K562 (cell line): Measurements from ENCODE around the gene LAPTM5. TPM values are rescaled to one million over a fixed set of nuclear protein-coding genes. Genes with fewer than 3 reads are reported as not detected.

ENCODE experiments used
- BCL6 ChIP-seq: fragments of 250-450 bp; sonication (Bioruptor Pico); IDR thresholded peaks from 2 replicates; pipeline ENCODE4 v1.4.0; 2020
- ELF2 ChIP-seq: fragments of 250-450 bp; sonication (Bioruptor Pico); IDR thresholded peaks from 2 replicates; pipeline ENCODE4 v1.5.0; 2021; ENCODE audit warnings: mild to moderate bottlenecking
- JUND ChIP-seq, 2 experiments: IDR thresholded peaks; 2 replicates in 1 of 2; 3 replicates in 1 of 2; pipeline ENCODE4 v1.6.1; 2011; ENCODE audit warnings: borderline replicate concordance in 2 of 2, low read depth in 2 of 2, low read length in 2 of 2, improper control_type of control experiment in 1 of 2, missing biosample characterization in 1 of 2, missing genetic modification characterization in 1 of 2, missing genetic modification reagents in 1 of 2
- MBD2 ChIP-seq: sonication (generic); IDR thresholded peaks from 2 replicates; pipeline ENCODE4 v1.6.1; 2016; ENCODE audit warnings: low read depth, borderline replicate concordance
- NR2F6 ChIP-seq: fragments of 450-650 bp; formaldehyde crosslinking; IDR thresholded peaks from 2 replicates; pipeline ENCODE4 v1.4.0; 2020; ENCODE audit warnings: mild to moderate bottlenecking
- TAF7 ChIP-seq: fragments of 450-650 bp; IDR thresholded peaks from 2 replicates; pipeline ENCODE4 v1.6.1; 2016; ENCODE audit warnings: missing genetic modification characterization, missing compliant biosample characterization
- TSC22D4 ChIP-seq: fragments of 450-650 bp; IDR thresholded peaks from 2 replicates; pipeline ENCODE4 v1.6.1; 2016; ENCODE audit warnings: missing genetic modification characterization, missing biosample characterization, control low read depth
- U2AF2 ChIP-seq: fragments of 200-400 bp; formaldehyde crosslinking; optimal IDR thresholded peaks from 2 replicates; pipeline ENCODE3; 2017; ENCODE audit warnings: low read depth, mild to moderate bottlenecking, low read length
- ZNF584 ChIP-seq: fragments of 200-800 bp; sonication (Bioruptor generic); IDR thresholded peaks from 2 replicates; pipeline ENCODE4 v1.6.1; 2016; ENCODE audit warnings: low read depth, mild to moderate bottlenecking, missing genetic modification characterization, missing compliant biosample characterization
- polyA plus RNA-seq, 8 experiments: library from polyadenylated mRNA; depleted of rRNA in 4 of 8; stranded (reverse) in 5 of 8; unstranded in 3 of 8; fragments of >200 nt; fragmentation: Nextera tagmentation in 2 of 8; fragmentation: Illumina TruSeq in 1 of 8; extraction: Ambion mirVana in 2 of 8; extraction: Trizol in 1 of 8; gene quantifications; 2 replicates each; pipeline versions ENCODE4 v1.2.1 to v1.2.3, GENCODE V29; 2011 to 2014; ENCODE audit warnings: inconsistent platforms in 1 of 8, missing spikeins in 1 of 8
- total RNA-seq, 7 experiments: library from RNA; depleted of rRNA in 6 of 7; stranded (reverse); fragments of >200 nt in 6 of 7; fragmentation: Illumina TruSeq in 2 of 7; extraction: Trizol in 2 of 7; gene quantifications; 2 replicates each; pipeline versions ENCODE4 v1.2.1 to v1.2.3, GENCODE V29; 2011 to 2021; ENCODE audit warnings: low replicate concordance in 1 of 7
- TF ChIP-seq, protein P1 (sequence below): fragments of 250-450 bp; sonication (Bioruptor Pico); IDR thresholded peaks from 2 replicates; pipeline ENCODE4 v1.4.0; 2020; ENCODE audit warnings: mild to moderate bottlenecking, moderate library complexity, borderline replicate concordance
- TF ChIP-seq, protein P2 (sequence below): fragments of 450-650 bp; formaldehyde crosslinking; IDR thresholded peaks from 2 replicates; pipeline ENCODE4 v1.4.0; 2020; ENCODE audit warnings: mild to moderate bottlenecking, moderate library complexity
- TF ChIP-seq, protein P3 (sequence below): sonication (generic); formaldehyde crosslinking; IDR thresholded peaks from 2 replicates; pipeline ENCODE4 v1.8.1; 2023; ENCODE audit warnings: mild to moderate bottlenecking, missing genetic modification reagents

Gene LAPTM5
- total and polyA plus RNA-seq, 9 of the 15 experiments (the other 6 are each of a cell fraction or from before 2014, with no cell fraction given), result 2.4 to 47.3 (median 20.3) TPM

DNA sequence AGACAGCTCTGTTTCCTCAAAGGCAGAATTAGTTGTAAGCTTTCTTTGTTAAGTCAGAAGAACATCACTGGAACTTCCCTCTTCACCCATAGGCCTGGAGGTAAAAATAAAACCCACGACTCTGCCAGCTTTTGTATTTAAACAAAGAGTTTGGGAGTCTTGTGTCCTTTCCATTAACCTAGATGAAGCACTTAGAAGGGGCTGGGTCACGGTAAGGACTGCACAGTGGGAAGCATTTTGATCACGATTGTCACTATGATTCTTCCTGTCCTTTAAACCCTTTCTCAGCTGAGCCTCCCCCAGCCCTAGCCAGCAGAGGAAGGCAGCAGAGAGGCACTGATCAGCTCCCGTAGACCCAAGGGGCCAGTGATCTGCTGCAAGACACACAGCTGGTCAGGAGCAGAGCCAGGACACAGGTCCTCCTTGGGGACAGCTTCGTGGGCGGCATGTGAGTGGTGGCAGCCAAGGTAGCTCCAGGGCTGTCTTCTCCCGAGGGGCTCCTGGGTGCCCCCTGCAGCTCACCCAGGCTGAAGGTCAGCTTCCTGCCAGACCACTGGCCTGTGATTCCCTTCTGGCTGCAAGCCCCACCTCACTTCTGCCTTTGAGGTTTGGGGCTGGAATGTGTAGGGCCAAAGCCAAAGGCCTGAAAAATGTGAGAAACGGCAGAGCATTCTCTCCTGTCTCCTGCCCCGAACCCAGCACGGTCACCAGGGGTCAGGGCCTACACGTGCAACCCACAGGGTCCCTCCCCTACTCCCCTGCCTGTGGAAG lies 4.0 kb upstream of the LAPTM5 start (continued):
- TF ChIP-seq, protein P1, sequence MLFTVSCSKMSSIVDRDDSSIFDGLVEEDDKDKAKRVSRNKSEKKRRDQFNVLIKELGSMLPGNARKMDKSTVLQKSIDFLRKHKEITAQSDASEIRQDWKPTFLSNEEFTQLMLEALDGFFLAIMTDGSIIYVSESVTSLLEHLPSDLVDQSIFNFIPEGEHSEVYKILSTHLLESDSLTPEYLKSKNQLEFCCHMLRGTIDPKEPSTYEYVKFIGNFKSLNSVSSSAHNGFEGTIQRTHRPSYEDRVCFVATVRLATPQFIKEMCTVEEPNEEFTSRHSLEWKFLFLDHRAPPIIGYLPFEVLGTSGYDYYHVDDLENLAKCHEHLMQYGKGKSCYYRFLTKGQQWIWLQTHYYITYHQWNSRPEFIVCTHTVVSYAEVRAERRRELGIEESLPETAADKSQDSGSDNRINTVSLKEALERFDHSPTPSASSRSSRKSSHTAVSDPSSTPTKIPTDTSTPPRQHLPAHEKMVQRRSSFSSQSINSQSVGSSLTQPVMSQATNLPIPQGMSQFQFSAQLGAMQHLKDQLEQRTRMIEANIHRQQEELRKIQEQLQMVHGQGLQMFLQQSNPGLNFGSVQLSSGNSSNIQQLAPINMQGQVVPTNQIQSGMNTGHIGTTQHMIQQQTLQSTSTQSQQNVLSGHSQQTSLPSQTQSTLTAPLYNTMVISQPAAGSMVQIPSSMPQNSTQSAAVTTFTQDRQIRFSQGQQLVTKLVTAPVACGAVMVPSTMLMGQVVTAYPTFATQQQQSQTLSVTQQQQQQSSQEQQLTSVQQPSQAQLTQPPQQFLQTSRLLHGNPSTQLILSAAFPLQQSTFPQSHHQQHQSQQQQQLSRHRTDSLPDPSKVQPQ (CRISPR knock-in tag), result peak; percentile 78; the same call in 1 of the 2 replicates
- TF ChIP-seq MBD2 (no peak), JUND (IDR thresholded peaks at IDR 0.05; ENCODE audit: borderline replicate concordance, low read depth, low read length) (0 out of 2 replicates have a peak, but pooled peaks have one; percentile 18), JUND (tag; IDR thresholded peaks at IDR 0.05; ENCODE audit: borderline replicate concordance, low read depth, low read length) (no peak; the same call in 2 of the 3 replicates), U2AF2 (no peak), NR2F6 (CRISPR knock-in tag) (0 out of 2 replicates have a peak, but pooled peaks have one; percentile 16), ZNF584 (CRISPR knock-in tag) (peak; percentile 67; the same call in 1 of the 2 replicates), TSC22D4 (tag) (no peak), ELF2 (peak; percentile 71; the same call in 1 of the 2 replicates), TAF7 (tag) (no peak), BCL6 (peak; percentile 54; the same call in 1 of the 2 replicates)
- TF ChIP-seq, protein P2, sequence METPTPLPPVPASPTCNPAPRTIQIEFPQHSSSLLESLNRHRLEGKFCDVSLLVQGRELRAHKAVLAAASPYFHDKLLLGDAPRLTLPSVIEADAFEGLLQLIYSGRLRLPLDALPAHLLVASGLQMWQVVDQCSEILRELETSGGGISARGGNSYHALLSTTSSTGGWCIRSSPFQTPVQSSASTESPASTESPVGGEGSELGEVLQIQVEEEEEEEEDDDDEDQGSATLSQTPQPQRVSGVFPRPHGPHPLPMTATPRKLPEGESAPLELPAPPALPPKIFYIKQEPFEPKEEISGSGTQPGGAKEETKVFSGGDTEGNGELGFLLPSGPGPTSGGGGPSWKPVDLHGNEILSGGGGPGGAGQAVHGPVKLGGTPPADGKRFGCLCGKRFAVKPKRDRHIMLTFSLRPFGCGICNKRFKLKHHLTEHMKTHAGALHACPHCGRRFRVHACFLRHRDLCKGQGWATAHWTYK, result peak; percentile 87
- TF ChIP-seq, protein P3, sequence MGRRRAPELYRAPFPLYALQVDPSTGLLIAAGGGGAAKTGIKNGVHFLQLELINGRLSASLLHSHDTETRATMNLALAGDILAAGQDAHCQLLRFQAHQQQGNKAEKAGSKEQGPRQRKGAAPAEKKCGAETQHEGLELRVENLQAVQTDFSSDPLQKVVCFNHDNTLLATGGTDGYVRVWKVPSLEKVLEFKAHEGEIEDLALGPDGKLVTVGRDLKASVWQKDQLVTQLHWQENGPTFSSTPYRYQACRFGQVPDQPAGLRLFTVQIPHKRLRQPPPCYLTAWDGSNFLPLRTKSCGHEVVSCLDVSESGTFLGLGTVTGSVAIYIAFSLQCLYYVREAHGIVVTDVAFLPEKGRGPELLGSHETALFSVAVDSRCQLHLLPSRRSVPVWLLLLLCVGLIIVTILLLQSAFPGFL (CRISPR knock-in tag), result no peak
